Gastrocnemius medialis (tissue), 4 donors: ENCODE results near the gene CIB4.

Experiments
- CTCF ChIP-seq, 5 experiments: fragments of 450-650 bp in 3 of 5; fragments of 200-600 bp in 2 of 5; sonication (generic) in 2 of 5; IDR thresholded peaks in 4 of 5; conservative IDR thresholded peaks in 1 of 5; 1 replicate in 4 of 5; 2 replicates in 1 of 5; pipeline ENCODE4 v1.5.1; 2016 to 2019; ENCODE audit warnings: antibody characterized with exemption in 5 of 5, mild to moderate bottlenecking in 3 of 5, moderate library complexity in 3 of 5
- POLR2A ChIP-seq, 2 donors: fragments of 450-650 bp; IDR thresholded peaks; one replicate each; pipeline ENCODE4 v1.6.1; 2017; ENCODE audit warnings: antibody characterized with exemption in 2 of 2, mild to moderate bottlenecking in 2 of 2, moderate library complexity in 2 of 2

DNA sequence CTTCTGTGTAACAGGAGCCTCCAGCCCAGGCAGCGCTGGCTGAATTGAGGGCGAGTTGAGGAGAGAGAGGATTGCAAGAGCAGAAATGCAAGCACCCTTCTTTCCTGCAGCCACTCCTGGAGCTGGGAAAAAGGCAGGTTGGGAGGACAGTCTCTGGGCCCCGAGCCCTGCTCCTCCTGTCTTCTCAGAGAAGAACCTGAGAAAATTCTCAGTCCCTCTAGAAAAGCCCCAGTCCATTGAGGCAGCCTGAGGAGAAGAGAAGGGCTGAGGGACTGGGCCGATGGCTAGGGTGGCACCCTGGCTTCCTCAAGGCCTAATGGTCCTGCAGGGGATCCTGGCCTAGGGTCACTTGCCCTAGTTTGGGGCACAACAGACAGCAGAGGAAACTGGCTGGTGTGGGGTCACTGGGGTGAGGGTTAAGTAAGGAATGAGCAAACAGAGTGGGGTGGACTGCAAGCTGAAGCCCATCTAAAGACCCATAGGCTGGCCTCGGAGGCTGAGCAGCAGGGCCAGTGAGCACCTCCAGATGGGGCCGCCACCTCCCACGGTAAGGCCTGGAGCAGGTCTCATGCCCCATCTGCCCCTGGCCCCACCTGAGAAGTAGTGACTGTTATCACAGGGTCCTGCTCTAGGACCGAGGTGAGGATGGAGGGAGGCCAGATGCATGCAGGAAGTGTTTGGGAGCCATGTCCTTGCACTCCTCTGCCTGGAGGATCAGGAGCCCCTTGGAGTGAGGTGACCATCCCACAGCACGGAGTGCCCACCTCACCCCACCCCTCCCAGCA, 12.4 kb downstream of the CIB4 start:
- no peak for TF ChIP-seq CTCF (IDR thresholded peaks at IDR 0.05 in 4 of 5, conservative IDR thresholded peaks at IDR 0.05 in 1 of 5)
- TF ChIP-seq POLR2A (IDR thresholded peaks at IDR 0.05): no peak
